Nucleus accumbens (tissue), 56 donors: ENCODE results near the gene EIF1B.

Experiments used
- DNase-seq, 56 donors: peaks; one replicate each; lab custom pipeline; 2025; lab: John Stamatoyannopoulos, UW

Gene EIF1B

DNA sequence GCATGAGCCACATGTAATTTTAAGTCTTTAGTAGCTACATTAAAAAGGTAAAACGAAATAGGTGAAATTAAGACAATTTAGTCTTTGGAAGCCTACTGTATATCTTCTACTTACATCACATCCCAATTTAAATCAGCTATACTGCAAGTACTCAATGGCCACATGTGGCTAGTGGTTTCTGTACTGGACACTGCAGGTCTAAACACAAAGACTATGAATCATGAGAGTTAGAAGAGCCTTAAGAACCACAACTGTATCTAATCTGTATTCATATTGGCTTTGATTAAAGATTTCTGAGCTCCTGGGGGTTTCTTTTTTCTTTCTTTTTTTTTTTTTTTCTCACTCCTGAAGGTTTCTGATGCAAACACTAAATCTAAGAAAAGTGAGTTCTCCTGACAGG lies 2.3 kb upstream of the EIF1B start:
- DNase-seq, result no peak

DNA sequence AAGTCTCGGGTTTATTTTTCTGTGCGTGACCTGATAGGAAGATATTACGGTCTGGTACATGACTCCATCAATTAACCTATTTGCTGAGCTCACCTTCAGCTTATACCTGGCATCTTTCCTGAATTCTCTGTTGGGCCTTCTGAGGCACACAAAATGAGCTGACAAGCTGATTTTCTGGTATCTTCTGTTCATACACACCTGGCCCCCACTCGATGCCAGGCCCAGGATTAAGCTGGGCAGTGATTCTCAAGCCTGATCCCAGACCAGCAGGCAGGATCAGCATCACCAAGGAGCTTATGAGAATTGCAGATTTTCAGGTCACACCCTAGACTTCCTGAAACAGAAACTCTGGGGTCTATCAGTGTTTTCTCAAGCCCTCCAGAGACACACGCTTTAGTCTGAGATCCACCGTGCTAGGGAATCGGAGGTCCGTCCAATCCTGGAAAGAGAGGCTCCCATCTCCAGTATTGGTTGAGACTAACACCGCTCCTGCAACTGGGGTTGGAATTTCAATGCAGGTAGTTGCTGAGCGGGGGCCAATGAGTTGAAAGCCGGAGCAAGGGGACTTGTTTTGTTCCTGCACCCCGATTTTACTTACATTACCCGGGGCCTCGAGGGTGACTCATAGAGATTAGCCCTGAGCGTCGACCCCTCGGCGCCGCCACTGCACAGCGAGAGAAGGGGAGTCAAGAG lies 636 bp upstream of the EIF1B start:
- peak in 4 of 56 donors; percentile 41 to 59 (median 46) for DNase-seq

DNA sequence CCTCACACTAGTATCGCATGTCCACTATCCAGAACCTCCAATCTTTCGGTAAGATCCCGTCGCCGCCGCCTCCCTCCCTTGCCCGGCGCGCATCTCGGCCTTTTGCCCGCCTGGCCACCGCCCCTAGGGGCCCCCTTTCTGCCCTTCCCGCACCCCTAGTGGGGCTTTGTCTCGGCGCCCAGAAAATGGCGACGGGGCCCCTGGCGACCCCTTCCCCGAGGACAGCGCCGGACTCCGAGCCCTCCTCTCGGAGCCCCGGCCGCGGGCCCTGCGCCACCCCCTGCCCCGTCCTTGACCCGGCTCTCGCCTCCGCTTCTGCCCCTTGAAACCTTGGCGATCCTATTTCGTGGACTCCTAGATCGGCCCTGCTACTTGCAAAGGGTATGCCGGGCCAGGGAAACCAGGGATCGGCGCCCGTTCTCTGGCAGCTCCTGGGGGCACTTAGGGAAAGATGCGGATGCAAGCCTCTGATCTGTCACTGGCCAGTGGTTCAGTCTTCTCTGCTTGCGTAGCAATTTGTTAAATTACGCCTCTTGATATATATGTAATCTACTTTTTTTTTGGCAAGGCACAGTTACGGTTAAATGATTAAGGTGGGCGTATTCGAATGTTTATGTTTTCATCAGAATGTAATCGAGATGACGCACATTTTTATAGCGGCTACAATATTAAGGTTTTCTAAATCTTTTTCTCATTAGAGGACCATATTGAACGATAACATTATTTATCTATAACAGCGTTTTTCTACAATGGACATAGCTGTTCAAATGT lies 603 bp downstream of the EIF1B start:
- DNase-seq, result peak in 38 of 56 donors; percentile 8 to 72 (median 56)

DNA sequence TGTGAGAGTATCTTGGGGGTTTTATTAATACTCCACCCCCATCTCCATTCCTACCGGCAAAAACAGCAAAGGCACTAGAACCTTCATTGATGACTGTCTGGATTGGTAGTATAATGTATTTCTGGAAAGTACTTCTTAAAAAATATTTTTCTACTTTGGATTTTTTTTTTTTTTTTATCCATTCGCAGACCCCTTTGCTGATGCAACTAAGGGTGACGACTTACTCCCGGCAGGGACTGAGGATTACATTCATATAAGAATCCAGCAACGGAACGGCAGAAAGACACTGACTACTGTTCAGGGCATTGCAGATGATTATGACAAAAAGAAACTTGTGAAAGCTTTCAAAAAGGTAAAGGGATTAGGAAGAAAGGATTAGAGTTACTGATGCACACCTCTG lies 1.2 kb downstream of the EIF1B start:
- DNase-seq, result no peak

DNA sequence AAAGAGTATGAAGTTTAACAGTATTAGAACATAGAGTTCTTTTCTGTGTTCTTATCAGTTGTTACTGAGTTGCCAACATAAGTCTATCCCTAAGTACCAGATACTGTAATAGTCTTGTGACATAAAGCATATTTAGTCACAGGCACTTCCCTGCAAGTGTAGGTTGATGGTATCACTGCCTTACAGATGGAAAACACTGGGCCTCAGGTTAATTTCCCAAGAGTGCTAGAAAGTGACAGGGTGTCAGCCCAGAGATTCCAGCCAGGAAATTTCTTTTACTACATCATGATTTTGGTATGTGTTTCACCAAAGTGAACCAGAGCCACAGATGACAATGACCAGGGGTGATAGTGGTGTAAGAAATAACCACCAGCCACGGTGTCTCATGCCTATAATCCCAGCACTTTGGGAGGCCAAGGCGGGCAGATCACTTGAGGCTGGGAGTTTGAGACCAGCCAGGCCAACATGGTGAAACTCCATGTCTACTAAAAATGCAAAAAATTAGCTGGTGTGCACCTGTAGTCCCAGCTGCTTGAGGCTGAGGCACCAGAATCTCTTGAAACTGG lies 3.2 kb downstream of the EIF1B start:
- no peak for DNase-seq

DNA sequence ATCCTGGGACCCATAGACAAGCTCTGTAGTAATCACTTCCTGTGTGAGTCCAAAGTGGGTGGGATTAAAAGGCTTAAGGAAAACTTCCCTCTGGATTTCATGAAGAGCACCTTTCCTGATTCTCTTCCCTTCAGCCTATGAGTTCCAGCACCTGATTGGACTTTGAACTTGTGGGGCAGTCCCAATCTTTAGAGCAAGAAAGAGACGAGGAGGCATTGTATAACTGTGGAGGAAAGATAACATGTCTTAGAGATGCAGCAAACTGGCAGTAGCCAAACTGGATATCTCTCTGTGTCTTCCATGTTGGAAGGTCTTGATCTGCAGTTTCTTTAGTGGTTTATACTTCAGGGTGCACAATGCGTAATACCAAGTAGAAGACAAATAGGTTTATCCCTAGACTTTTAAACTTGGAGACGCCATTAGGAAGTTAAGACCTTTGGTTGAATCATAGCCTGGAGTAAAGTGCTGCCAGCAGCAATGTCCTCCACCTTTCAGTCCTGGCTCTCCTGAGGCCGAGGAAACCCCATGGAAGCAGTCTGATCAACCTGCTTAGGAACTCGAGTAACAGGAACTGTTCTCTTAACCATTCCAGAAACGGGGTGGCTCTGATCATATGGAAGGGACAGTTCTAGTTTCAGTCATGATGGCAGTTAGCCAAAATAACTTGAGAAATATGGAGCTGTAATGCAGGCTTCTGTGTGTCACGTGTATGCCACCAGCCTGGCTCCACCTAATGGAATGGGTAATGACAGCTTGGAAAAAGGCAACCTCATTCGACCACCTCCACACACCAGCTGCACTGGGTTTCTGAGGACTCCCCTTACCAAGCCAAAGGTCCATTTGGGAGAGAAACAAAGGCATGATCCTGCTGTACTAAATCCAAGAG lies 4.7 kb downstream of the EIF1B start:
- no peak for DNase-seq

DNA sequence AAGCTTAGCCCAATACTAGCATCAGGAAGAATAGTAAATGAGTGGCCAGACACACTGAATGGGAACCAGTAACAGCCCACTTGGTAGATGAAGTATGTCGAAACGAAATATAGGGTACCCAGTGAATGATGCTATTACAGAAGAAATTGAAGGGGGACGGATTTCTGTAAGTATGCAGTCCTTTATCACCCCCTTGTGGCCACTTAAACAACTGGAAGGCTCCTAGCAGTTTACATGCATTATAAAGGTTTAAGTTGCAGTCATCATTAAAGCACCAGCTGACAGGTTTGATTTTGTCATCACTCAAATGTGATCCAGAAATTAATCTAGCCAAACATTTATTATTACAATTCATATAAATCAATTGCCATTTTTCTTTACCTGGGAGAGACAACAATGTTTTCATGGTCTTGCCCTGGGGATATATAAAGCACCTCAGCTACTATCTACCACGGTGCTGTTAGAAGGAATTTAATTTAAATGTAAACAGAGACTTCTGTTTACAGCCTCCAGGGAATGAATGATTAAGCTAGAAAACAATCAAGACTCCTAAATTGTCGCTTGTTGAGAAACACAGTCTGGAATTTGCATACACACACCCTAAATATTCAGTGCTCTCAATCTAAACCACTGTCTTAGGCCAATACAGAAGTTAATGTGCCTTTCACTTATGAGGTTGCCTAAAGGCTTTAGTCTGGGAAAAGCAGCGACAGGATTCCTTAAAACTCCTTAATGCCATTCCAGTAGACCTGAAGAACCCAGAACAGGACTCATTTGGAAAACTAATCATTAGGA lies 7.8 kb downstream of the EIF1B start:
- peak in 24 of 56 donors; percentile 2 to 74 (median 16) for DNase-seq

DNA sequence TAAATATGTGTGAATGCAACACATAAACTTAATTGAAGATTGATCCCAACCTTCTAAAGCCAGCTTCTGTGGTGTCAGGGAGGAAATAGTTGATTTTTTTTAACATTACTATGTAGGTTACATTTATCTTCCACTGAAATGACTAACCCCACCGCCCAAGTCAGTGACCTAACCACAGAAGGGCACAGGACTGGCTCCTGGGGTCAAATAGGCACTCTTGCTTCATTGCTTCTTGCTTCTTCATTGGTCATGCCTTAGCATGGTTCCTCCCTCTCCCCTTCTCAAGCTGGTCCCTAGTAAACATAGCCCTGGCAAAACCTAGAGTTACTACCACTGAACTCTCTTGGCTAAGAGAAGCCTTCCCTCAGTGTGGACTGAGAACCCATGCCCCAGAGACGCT lies 12.3 kb downstream of the EIF1B start:
- no peak for DNase-seq

DNA sequence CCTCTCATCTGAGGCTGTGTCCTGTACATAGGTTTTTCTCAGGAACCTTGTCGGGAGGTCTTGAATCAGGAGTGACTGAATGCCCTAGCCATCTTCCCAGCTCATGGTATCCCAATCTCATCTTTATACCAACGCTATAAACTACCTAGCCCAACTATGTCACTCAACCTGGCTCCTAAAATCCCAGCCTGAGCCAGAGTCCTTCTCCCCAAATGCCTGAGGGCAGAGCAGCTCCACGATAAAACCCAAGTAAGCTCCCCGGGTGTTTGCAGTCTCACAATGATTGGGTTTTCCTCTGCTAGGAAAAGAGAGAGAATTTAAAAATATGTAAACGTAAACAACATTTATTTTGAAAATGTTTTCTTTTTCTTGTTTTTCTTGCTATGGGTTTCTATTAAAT lies 14.4 kb downstream of the EIF1B start:
- no peak for DNase-seq

DNA sequence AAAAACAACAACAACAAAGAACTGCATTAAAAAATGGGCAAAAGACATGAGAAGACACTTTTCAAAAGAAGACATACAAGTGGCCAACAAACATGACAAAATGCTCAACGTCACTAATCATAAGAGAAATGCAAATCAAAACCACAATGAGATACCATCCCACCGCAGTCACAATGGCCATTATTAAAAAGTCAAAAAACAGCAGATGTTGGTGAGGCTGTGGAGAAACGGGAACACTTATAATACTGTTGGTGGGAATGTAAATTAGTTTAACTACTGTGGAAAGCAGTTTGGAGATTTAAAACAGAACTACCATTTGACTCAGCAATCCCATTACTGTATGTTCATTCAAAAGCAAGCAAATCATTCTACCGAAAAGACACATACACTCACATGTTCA lies 15.1 kb downstream of the EIF1B start:
- no peak for DNase-seq

DNA sequence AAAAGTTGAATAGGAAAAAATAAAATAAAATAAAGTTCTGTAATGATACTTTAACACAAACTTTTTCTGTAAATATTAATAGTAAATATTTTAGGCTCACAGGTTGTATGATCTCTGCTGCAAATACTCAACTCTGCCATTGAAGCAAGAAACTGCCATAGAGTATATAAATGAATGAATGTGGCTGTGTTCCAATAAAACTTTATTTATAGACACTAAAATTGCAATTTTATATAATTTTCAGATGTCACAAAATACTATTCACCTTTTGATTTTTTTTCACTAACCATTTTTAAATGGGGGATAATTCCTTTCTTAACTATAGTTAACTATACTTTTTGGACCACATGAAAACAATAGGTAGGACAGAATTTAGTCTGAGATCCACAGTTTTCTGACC lies 16.0 kb downstream of the EIF1B start:
- no peak for DNase-seq

DNA sequence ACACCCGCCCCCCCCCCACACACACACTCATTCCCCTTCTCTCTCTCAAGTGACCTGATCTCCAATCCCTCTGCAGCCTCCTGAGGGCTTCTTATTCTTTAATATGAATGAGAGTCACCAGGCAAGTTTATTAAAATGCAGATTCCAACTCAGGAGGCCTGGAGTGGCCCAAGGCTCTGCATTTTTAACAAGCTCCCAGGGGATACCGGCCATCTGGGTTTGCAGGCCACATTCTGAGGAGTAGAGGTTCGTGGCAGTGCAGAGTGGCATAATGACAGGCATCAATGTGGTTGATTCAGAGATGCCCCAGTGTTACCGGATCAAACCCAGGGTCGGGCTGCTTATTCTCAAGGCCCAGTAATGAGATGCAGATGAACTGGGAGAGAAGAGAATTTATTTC lies 18.9 kb downstream of the EIF1B start:
- DNase-seq, result no peak

DNA sequence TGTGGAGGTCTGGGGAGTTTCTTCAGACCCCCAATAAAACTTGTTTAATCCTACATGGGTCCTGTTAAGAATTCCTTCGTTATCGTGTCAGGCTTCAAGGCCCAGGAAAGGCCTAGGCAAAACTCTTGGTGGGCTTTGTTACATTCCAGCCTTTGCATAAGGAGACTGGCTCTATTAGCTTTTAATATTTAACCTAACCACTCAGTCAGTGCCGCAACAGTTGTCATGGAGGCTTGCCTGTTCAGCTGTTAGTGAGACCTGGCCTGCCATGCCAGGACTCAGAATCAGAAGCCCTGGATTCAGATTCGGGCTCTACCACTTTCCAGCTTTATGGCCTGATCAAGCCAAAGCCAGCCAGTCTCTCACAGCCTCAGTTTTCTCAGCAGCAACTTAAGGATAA lies 19.6 kb downstream of the EIF1B start:
- no peak for DNase-seq

DNA sequence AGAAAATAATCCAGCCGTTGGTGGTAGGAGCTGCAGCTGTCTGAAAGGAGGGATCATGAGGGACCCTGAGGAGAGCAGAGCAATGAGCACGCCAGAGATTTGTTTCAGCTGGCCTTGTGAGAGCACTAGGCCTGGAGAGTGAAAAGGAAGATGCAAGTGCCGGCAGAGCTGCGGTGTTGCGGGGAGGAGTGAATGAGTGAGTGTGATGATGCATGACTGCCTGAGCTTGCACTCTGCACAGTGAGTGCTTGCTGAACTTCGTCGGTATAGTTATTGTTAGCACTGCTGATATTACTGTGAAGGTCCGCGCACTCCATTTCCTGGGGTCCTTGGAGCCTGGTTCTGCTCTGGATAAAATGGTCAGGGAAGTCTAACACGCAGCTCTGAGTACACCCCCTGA lies 23.2 kb downstream of the EIF1B start:
- DNase-seq, result no peak

DNA sequence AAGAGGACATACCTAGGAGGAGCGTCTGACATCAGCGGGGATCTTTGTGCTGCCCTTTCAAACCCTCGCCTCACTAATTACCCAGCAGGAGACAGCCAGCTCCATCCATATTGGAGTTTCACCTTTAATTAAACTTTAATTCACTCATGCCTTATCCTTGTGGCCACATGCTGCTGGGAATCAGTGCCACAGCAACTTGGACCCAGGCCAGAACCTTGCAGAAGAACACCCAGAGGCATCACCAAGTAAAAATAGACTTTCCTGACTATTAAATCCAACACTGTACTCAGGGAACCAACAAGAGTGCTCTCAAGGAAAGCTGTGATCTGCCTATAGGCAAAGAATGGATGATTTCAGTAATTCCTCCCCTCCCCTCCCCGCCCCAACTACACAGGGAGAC lies 23.9 kb downstream of the EIF1B start:
- no peak for DNase-seq

DNA sequence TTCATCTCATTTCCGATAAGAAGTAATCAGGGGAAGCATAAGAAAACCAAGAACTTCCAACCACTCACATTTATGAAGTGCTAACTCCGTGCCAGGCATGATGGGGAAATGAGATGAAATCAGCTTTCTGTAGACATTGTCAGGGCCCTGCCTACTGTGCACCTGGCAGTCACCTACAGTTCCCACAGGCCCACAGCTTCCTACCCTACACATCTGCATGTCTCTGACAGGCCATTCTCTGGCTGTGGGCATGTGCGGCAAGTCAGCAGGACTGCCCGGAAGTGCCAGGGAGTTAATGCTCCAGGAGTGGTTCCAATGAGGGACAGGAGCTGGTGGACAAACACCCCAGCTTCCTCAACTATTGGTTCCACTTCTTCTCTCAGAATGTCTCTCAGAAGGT lies 24.3 kb downstream of the EIF1B start:
- DNase-seq, result no peak

DNA sequence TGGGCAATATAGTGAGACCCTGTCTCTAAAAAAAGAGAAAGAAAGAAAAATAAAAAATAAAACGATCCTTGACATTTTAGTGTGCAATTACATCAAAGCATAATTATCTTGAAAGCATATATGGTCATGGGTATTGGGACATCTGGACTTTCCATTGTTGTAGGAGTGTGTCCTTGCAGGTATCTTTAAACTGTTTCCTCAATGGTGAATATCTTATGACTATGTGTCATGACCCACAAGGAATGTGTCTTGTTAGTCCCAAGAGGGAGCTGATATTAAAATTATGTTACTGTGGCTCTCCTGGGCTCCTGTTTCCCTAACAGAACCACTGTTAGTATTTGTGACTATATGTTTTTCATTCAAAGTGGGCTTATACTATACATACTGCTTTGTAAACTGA lies 26.6 kb downstream of the EIF1B start:
- DNase-seq, result no peak

DNA sequence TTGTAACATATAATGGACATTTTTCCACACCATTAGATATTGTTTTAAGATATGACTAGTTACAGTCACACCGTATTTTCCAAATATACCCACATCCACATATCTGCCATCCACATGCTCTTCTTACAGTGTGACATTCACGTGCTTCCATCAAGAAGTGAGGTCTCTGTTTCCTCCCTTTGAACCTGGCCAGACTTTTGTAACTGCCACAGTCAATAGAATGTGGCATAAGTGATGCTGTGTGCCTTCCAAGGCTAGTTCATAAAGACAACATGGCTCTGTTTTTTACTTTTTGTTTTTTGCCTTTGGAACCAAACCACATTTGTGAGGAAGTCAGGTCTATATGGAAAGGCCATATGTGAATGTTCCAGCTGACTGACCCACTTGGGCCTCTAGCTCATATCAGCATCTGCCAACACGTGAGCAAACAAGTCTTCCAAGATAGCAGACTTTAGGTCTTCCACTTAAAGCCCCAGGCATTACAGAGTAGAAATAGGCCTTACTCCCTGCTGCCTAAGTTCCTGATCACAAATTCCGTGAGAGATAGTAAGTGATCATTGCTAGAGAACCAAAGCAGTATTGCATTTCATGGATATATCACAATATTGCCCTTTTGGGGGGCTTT lies 27.1 kb downstream of the EIF1B start:
- no peak for DNase-seq
